ENCODE data around the gene MGAT5.

The MGAT5 gene

DNA sequence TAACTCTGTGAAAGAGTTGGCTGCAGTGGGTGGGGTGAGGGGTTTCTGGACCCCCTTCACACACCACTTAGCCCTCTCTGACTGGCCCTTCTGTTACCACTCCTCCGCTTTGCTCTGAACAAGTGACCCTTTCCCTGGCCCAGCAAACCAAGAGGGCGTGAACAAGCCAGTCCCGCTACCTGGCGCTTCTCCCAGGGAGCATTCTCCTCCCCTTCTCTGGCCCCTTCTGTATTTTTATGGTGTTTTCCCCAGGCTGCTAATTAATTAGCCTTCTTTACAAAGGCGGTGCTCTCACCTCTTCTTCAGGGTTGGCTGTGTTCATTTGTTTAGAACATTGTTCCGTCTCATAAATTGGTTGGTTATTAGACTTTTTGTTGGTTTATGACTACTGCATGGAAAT is 180.1 kb downstream of the MGAT5 start:
- no peak for DNase-seq

DNA sequence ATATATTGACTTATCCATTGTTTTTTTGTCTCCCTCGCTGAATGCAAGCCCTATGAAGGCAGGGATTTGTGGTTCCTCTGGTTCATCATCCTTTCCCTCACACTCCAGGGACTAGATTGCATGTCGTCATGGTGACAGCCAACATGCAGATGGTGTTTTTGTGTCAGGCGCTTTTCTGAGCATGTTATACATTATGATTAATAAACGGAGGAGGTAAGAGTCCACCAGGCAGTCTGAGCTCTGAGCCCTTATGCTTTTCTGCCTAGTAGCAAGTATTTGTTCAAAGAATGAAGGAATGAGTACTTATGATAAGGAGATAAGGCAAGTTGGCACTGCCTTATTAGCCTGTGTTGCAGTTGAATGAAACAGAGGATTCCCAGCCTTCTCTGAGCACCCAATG is 181.6 kb downstream of the MGAT5 start:
- no peak for DNase-seq

- no peak for DNase-seq
These were observed 182.1 kb downstream of the MGAT5 start for GRCh38 chr2:134435936-134436335.

DNA sequence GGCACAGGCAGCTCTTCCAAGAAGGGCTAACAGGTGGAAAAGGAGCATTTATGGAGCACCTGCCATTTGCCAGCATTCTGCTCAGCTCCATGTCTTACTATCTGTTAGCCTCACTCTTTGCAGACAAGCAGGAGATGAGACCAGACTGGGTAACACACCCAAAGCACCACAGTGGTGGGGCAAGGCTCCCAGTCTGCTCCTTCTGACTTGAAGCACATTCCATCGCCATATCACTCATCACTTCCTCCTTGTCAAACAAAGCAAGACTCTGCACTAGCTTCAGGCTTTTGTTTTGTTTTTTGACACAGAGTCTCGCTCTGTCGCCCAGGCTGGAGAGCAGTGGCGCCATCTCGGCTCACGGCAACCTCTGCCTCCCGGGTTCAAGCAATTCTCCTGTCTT is 182.8 kb downstream of the MGAT5 start:
- DNase-seq: no peak

- no peak for DNase-seq
These were observed 184.5 kb downstream of the MGAT5 start for GRCh38 chr2:134438371-134438770.

DNA sequence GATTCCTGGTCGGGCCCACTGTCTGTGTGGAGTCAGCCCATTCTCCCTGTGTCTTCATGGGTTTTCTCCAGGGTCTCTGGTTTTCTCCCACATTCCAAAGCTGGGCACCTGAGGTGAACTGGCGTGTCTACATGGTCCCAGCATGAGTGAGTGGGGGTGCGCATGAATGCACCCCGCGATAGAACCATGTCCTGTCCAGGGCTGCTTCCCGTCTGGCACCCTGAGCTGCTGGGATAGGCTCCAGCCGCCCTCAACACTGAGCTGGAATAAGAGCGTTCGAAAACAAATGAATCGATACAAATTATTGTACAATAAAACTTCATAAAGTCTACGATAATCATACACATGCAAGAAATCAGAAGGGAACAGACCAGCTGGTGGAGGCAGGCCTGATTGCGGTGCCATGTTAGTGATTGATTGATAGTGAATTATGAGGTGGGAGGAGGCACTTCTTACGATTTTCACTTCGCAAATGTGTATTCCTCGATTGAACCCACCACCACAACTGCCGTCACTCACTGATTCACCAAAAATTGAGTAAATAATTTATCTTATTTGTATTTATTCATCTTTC is 186.6 kb downstream of the MGAT5 start:
- no peak for DNase-seq

GRCh38 chr2:134441153-134441863 is 187.4 kb downstream of the MGAT5 start:
- no peak for DNase-seq

GRCh38 chr2:134443814-134444480 is 190.1 kb downstream of the MGAT5 start:
- no peak for DNase-seq

- no peak for DNase-seq
These were observed 191.2 kb downstream of the MGAT5 start for GRCh38 chr2:134445116-134445515.

DNA sequence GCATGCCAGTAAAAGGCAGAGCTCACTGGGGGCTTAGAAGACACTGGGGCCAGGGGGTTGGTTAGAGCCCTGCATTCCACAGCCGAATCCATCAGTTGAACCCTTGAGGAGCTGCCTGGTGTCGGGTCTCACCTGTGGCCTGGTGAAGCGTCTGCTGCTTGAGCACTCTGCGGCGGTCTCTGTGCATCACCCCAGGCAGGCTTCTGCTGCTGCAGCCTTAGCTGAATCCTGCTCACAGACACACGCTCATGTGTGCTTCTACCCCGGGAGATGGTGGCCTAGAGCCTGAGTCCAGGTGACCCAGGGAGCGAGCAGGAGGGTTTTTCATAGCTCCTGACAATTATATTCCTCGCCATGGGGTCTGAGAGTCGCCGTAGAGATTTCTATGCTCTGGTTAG is 192.1 kb downstream of the MGAT5 start:
- DNase-seq: no peak

DNA sequence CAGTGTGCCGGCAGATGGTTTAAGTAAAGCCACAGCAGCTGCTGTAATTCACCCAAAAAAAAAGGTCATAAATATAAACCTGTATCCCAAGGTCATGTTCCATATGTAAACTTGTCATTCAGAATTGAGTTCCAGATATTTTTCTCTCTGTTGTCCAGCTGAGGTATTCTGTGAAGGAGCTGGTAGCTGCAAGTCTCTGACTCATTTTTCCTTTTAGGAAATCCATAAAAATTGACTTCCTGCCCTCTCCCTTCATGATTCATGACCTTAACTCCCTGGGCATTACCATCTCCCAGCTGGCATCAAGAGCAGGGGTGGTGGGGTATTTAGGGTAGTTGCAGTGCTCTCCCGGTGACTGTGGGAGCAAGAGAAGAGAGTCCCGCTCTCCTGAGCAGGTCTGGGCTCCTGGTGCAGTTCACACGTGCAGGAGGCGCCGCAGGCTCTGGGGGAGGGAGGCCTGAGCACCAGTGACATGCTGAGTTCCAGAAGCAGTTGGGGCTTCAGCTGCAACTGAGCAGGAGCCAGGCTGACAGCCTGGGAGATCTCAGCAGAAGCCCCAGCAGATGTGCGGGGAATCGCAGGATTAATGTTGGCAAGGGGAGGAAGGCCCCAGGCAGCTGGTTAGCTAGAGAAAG is 192.6 kb downstream of the MGAT5 start:
- DNase-seq: no peak

DNA sequence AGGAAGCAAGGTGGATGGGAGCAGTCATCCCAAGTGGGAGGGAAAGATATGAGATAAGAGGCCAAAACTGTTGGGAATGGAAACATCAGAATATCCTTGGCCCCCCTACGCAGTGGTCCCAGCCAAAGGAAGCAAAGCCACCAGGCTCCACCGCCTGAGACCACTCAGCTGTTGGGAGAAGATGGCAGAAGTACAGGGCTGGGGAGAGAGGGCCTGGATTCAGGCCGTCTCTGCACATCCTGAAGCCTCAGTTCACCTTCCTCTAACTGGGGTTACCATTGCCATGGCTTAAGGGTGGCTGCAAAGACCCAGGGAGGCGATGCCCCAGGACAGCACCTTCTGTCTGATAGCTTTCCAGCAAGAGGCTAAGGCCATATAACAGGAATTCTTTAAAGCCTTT is 193.8 kb downstream of the MGAT5 start:
- DNase-seq: no peak

GRCh38 chr2:134448650-134449049 is 194.8 kb downstream of the MGAT5 start:
- DNase-seq: no peak

- no peak for DNase-seq
These were observed 195.3 kb downstream of the MGAT5 start for GRCh38 chr2:134449157-134449556.

GRCh38 chr2:134449751-134450513 is 196.1 kb downstream of the MGAT5 start:
- no peak for DNase-seq

DNA sequence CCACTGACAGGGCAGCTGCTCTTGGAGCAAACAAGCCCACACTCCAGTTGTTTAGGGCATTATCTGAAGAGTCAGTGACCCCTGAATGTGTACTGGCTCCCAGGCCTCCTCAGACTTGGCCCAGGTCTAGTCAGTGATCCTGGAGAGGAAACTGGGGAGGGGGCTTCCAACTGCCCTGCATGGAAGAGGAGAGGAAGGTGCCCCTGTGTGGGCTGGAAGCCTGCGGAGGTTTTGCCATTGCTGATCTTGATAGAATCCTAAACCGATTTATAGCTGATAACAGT is 197.4 kb downstream of the MGAT5 start:
- no peak for DNase-seq

DNA sequence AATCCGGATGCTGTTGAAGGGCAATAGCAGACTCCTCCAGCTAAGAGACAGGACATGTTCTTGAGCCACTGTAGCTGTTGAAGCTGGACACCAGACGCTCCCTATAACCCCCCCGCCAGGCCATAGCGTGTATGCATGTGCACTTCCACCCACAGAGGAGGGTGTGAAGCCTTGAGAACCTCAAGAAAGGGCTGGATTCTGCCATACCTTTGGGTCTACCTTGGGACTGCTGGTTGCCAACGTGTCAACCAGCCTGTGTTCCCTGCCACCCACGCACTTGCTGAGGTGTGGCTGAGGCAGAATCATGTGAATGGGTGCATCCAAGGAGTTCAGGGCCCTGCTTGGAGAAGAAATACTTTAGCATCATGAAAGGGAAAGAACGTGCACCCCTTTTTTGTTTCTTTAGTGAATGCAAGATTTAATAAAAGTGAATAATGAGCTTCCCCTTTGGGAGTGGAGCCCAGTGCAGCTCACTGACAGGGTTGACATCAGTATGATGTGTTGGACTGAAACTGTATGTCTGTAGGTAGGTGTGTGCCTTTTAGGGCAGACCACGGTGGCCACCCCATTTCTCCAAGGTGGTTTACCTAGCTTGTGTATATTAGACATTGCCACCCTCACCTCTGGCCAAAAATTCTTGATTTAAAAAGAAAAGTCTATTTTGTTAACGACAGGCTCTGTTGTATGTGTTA is 198.3 kb downstream of the MGAT5 start:
- no peak for DNase-seq

- no peak for DNase-seq
These were observed 199.6 kb downstream of the MGAT5 start for GRCh38 chr2:134453476-134453875.

- no peak for DNase-seq
These were observed 200.1 kb downstream of the MGAT5 start for GRCh38 chr2:134453973-134454372.

- DNase-seq: no peak
These were observed 200.6 kb downstream of the MGAT5 start for GRCh38 chr2:134454426-134454825.

- no peak for DNase-seq
These were observed 201.1 kb downstream of the MGAT5 start for GRCh38 chr2:134454931-134455330.

- DNase-seq: no peak
These were observed 201.6 kb downstream of the MGAT5 start for GRCh38 chr2:134455426-134455825.

DNA sequence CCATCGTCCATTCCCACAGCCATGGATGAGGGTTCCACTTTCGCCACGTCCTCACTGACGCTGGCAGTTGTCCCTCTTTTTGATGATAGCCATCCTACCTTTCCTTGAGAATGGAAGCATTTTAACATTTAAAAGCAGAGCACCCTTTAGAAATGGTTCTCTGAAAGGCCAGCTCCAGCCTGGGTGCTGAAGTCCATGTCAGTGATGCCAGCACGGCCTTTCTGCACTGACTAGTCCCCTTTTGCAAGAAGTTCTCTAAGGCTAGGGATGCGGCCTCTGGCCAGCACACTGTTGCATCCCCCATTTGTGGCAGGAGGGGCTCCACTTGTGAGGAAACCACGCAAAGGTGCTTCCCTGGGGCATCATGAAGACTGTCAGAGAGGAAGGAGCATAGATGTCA is 203.5 kb downstream of the MGAT5 start:
- no peak for DNase-seq
